Left lung (tissue), 10 donors: ENCODE results near the gene DCTD. TPM values are rescaled to one million over a fixed set of nuclear protein-coding genes. Genes with fewer than 3 reads are reported as not detected.

Experiments
- ATAC-seq: fragments of 200-7000 bp; cut with Tn5 transposase; one replicate; pipeline ENCODE4 v1.9.1; 2020; ENCODE audit warnings: moderate library complexity
- DNase-seq, 4 donors: peaks; one replicate each; pipeline ENCODE4 v3.0.0-alpha.2; 2013 to 2020
- H3K27ac ChIP-seq, 2 donors: fragments of 200-600 bp; sonication (generic) in 1 of 2; one replicate each; pipeline versions ENCODE4 v1.5.0 to v1.8.0; 2020 to 2021
- H3K27me3 ChIP-seq, 2 donors: fragments of 200-600 bp; sonication (generic) in 1 of 2; one replicate each; pipeline versions ENCODE4 v1.5.0 to v1.8.0; 2020 to 2021
- H3K36me3 ChIP-seq, 2 donors: fragments of 200-600 bp; sonication (generic) in 1 of 2; one replicate each; pipeline versions ENCODE4 v1.5.0 to v1.8.0; 2020 to 2021
- H3K4me1 ChIP-seq, 2 donors: fragments of 200-600 bp; one replicate each; pipeline ENCODE4 v1.8.0; 2021
- H3K4me3 ChIP-seq, 2 donors: fragments of 200-600 bp; sonication (generic) in 1 of 2; one replicate each; pipeline versions ENCODE4 v1.5.0 to v1.8.0; 2020 to 2021; ENCODE audit warnings: mild to moderate bottlenecking in 1 of 2
- H3K9me3 ChIP-seq, 2 donors: fragments of 200-600 bp; sonication (generic) in 1 of 2; one replicate each; pipeline versions ENCODE4 v1.5.0 to v1.8.0; 2020 to 2021
- intact Hi-C, 2 donors: fragments of 100-400 bp; cut with DNase I; formaldehyde crosslinking; loops; one replicate each; pipeline versions ENCODE4 v1.11.2 to v1.14.2; 2022
- polyA plus RNA-seq, 6 donors: library from polyadenylated mRNA; unstranded; fragments of 120-200 nt; gene quantifications; one replicate each; pipeline ENCODE4 v1.2.1, GENCODE V29; 2013; ENCODE audit not compliant: insufficient read length in 6 of 6
- total RNA-seq, 2 donors: library from RNA; stranded (reverse); fragmentation: NEBNext Ultra II Directional; extraction: Animal tissue kit (Norgen Biotek cat#: 25700); gene quantifications; one replicate each; pipeline ENCODE4 v1.2.1, GENCODE V29; 2021
- TF ChIP-seq, protein P1 (sequence below), 2 donors: fragments of 200-600 bp; sonication (generic) in 1 of 2; IDR thresholded peaks; one replicate each; pipeline versions ENCODE4 v1.5.0 to v1.8.0; 2021; ENCODE audit warnings: antibody characterized with exemption in 2 of 2
- donor health status: DM: no; HTN: yes; CAD: no.
- donor health status: DM: no; HTN: no; CAD: no.

DCTD gene
- total and polyA plus RNA-seq, 8 donors, result 83.4 to 116 (median 105) TPM

DNA sequence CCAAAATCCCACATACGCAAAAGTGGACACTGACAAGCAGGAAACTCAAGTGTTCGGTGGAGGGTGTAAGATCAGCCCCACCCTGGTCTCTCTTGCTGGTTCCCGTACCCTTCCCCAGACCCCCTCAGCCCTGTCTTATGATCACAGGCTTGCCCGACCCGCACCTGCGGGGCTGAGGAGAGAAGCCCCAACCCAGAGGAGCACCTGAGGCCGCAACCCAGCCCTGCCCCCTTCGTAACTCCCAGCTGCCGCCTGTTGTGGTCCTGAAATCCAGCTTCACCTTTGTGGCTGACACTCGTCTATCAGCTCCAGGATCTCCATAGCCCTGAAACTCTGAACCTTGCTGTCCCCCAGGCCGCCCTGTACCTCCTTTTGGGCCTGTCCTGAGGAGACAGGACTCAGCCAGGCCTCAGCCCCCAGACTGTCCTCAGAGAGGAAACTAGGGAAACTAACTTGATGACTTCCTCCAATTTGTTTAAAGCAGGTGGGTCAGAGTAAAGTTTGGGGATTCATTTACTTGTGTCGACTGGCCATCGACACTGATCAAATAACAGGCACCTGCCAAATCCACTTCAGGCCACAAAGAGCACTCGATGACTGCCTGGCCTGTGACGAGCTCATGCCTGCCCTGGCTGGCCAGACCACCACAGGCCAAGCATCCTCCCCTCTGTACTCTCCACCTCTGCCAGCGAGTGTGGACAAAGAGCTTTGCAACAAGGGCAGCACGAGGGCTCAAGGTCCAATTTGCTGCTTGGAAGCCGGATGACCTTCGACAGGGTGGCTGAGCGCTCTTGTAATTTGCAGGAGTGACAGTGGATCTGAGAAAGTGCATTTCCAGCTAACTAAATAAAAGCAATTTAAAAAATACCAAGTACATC is 19.3 kb downstream of the DCTD start:
- Histone ChIP-seq H3K4me1 (no peaks in the 10 kb centered on the region), H3K27me3 (no peaks in the 10 kb centered on the region), H3K36me3 (peaks cover 0 to 64% of the 10 kb centered on the region in 2 donors), H3K9me3 (no peaks in the 10 kb centered on the region), H3K27ac (peak overlapping the region in 1 of 2 donors; percentile 4), H3K4me3 (no peak overlapping the region)
- intact Hi-C loops, result no loop called here
- DNase-seq (peak in 1 of 4 donors; percentile 70), ATAC-seq (peak; percentile 89)
- TF ChIP-seq, protein P1, sequence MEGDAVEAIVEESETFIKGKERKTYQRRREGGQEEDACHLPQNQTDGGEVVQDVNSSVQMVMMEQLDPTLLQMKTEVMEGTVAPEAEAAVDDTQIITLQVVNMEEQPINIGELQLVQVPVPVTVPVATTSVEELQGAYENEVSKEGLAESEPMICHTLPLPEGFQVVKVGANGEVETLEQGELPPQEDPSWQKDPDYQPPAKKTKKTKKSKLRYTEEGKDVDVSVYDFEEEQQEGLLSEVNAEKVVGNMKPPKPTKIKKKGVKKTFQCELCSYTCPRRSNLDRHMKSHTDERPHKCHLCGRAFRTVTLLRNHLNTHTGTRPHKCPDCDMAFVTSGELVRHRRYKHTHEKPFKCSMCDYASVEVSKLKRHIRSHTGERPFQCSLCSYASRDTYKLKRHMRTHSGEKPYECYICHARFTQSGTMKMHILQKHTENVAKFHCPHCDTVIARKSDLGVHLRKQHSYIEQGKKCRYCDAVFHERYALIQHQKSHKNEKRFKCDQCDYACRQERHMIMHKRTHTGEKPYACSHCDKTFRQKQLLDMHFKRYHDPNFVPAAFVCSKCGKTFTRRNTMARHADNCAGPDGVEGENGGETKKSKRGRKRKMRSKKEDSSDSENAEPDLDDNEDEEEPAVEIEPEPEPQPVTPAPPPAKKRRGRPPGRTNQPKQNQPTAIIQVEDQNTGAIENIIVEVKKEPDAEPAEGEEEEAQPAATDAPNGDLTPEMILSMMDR (IDR thresholded peaks at IDR 0.05), result no peak

DNA sequence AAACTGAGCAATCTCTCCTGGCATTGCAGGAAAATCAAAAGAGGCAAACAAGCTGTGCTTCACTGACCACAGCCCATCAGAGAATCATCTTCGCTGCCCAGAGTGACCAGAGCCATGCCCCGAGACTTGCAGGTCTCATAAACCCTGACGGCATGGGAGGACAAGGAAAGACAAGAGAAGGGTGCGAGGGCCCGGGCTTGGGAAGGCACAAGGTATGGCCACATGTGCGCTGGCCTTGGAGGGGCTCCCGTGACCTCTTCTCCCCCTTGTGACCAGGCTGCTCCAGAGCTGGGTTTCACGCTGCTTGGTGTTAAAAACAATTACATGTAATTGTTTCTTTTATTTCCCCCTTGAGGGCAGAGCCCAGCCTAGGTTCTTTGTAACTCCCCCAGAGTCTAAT is 20.8 kb downstream of the DCTD start:
- H3K36me3 ChIP-seq, result peaks cover 0 to 68% of the 10 kb centered on the region in 2 donors
- TF ChIP-seq, protein P1 (IDR thresholded peaks at IDR 0.05), result no peak
- no peak for ATAC-seq
- no peak overlapping the region for H3K27ac ChIP-seq
- no peak overlapping the region for H3K4me3 ChIP-seq
- no peaks in the 10 kb centered on the region for H3K27me3 ChIP-seq
- DNase-seq, result no peak
- H3K9me3 ChIP-seq, result no peaks in the 10 kb centered on the region
- H3K4me1 ChIP-seq, result no peaks in the 10 kb centered on the region
- intact Hi-C loops, result no loop called here

DNA sequence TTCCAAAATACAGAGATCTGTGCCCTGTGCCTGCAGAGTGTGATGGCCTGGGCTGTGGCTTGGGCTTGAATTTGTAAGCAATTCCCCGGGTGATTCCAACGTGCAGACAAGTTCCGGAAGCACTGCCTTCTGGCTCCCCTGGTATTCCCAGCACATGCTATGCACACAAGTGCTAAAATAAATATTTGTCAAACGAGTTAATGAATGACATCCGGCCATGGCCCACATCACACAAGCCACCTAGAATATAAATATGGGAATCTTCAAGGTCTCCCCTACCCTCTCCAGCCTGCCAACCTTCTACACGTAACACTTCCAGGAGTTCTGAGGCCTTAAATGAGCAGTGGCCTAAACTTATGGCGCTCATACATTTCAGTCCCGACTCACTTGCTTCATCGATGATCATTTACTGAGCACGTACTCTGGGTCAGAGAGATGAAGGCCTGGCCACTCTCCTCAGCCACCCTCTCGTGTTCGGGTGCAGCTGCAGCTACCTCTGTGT is 21.3 kb downstream of the DCTD start:
- no peaks in the 10 kb centered on the region for H3K9me3 ChIP-seq
- H3K36me3 ChIP-seq, result peaks cover 0 to 69% of the 10 kb centered on the region in 2 donors
- no peak overlapping the region for H3K4me3 ChIP-seq
- intact Hi-C loops, result no loop called here
- no peaks in the 10 kb centered on the region for H3K4me1 ChIP-seq
- no peaks in the 10 kb centered on the region for H3K27me3 ChIP-seq
- no peak overlapping the region for H3K27ac ChIP-seq
- DNase-seq, result peak in 1 of 4 donors; percentile 21
- peak; percentile 56 for ATAC-seq
- TF ChIP-seq, protein P1 (IDR thresholded peaks at IDR 0.05), result no peak

DNA sequence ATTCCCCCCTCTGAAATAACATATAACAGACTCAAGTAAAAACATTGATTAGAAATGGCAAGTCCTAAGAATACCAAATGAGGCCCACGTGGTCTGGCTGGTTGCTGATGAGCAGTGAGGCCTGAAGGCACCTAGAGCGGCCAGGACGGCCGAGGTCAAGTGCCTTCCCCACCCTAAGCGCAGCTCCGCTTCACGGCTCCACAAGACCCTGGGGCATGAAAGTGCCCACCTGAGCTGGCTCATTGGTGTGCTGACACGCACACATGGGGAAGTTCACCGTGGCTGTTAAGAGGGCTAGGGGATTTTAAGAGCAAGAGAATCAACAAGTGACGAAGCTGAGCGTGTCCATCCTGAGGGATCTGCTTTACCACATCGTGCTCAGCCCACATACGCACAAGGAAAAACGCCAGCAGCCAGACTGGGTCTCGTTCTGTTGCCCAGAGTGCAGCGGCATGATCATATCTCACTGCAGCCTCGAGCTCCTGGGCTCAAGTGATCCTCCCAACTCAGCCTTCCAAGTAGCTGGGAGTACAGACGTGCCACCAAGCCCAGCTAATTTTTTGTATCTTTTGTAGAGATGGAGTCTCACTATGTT is 22.4 kb downstream of the DCTD start:
- TF ChIP-seq, protein P1 (IDR thresholded peaks at IDR 0.05), result no peak
- intact Hi-C loops, result no loop called here

DNA sequence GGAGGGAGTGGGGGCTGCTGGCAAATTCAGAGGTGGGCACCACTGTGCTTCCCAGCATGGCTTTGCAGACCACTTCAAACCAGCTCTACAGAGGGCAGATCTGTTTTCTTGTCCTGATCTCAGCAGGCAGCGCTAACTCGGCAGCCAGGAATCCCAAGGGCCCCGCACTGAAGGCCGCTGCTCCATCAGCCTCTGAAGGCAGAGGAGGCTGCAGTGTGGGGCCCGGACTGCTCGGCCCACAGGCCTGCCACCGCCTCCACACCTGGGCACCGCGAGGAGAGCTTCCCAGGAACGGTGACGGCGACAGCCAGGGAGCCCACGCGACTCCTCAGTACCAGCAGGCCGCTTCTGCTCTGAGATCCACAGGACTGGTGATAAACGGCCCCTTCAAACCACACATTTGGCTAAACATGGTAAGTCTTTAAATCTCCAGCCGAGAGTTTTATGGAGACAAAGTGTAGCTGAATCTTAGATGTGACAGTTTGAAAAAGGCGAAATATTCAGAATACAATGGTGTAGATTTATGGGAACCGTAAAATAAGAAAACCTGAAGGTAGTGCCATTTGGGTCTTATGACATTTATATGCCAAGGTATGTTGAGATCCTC is 23.6 kb downstream of the DCTD start:
- Histone ChIP-seq H3K9me3 (no peaks in the 10 kb centered on the region), H3K4me3 (no peak overlapping the region), H3K36me3 (peaks cover 0 to 82% of the 10 kb centered on the region in 2 donors), H3K27me3 (no peaks in the 10 kb centered on the region), H3K27ac (no peak overlapping the region), H3K4me1 (no peaks in the 10 kb centered on the region)
- DNase-seq (no peak), ATAC-seq (no peak)
- TF ChIP-seq, protein P1 (IDR thresholded peaks at IDR 0.05), result no peak
- intact Hi-C loops, result no loop called here

More for the DNA sequence above, 22.4 kb downstream of the DCTD start:
- ATAC-seq (no peak), DNase-seq (peak in 1 of 4 donors; percentile 75)
- Histone ChIP-seq H3K4me3 (no peak overlapping the region), H3K27me3 (no peaks in the 10 kb centered on the region), H3K27ac (no peak overlapping the region), H3K9me3 (no peaks in the 10 kb centered on the region), H3K4me1 (no peaks in the 10 kb centered on the region), H3K36me3 (peaks cover 0 to 74% of the 10 kb centered on the region in 2 donors)
